Activated T-helper 1 cell treated with anti-CD3 and anti-CD28 coated beads, Interleukin-12 subunit alpha, Interleukin-12 subunit beta, Interleukin-2, Interleukin-4 antibody, amounts not matched to agents 30 ng/mL and 10 ng/mL and 1 ng/mL, durations not matched to agents 14 hours and 24 hours and 36 hours (primary cell): Measurements from ENCODE around the gene GTPBP2. TPM values are rescaled to one million over a fixed set of nuclear protein-coding genes. Genes with fewer than 3 reads are reported as not detected.
A peak's percentile ranks its signal among the peaks of the same experiment; 100 is the strongest.
"Not testable (repeated sequence)": the region's sequence is repeated elsewhere in the genome, so short reads cannot be mapped to it uniquely, and the experiment has no call there.

Experiments used
- DNase-seq: peaks from one replicate; pipeline ENCODE4 v3.0.0; 2021; ENCODE audit warnings: low spot score
- H3K27ac Mint-ChIP-seq: one replicate; pipeline ENCODE4 v1.8.0; 2021; ENCODE audit warnings: mild to moderate bottlenecking, mixed read lengths
- H3K27me3 Mint-ChIP-seq: one replicate; pipeline ENCODE4 v1.8.0; 2022; ENCODE audit warnings: mild to moderate bottlenecking, moderate library complexity, mixed read lengths; ENCODE audit not compliant: insufficient read depth
- H3K36me3 Mint-ChIP-seq: one replicate; pipeline ENCODE4 v1.8.0; 2021; ENCODE audit warnings: low read depth, mixed read lengths
- H3K4me1 Mint-ChIP-seq: one replicate; pipeline ENCODE4 v1.8.0; 2021; ENCODE audit warnings: low read depth, mixed read lengths
- H3K4me3 Mint-ChIP-seq: one replicate; pipeline ENCODE4 v1.8.0; 2021; ENCODE audit warnings: mild to moderate bottlenecking, moderate library complexity, mixed read lengths
- H3K9me3 Mint-ChIP-seq: one replicate; pipeline ENCODE4 v1.8.0; 2021; ENCODE audit warnings: mixed read lengths
- intact Hi-C: fragments of 100-400 bp; cut with micrococcal nuclease; formaldehyde crosslinking; loops from one replicate; pipeline ENCODE4 v1.15.1; 2024
- total RNA-seq: library from RNA; stranded (reverse); gene quantifications from 2 replicates; pipeline ENCODE4 v1.2.3, GENCODE V29; 2022

Gene GTPBP2
- total RNA-seq, 1 donor from 2014 or later = 73.0 TPM

DNA sequence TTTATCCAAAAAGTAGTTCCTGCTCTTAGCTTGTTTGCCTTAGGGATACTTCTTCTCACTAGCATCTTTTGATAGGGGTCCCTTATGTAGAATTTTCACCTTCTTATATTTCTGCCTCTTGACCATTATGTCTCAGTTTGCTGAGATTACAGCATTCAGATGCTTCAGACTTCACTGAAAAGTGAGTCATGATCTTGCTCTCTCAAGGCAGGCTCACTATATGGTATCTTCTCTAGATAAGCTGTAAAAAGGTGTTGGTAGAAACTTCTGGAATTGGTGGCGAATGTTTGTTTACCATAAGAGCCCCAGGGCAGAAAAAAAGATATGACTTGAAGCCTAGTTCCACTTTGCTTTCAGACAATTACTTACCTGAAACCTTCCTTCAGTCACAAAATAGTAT is 19.7 kb downstream of the GTPBP2 start:
- H3K27me3 Mint-ChIP-seq = no peaks in the 10 kb centered on the region
- no peak overlapping the region for H3K4me3 Mint-ChIP-seq
- H3K4me1 Mint-ChIP-seq = peaks cover 4% of the 10 kb centered on the region
- no peaks in the 10 kb centered on the region for H3K9me3 Mint-ChIP-seq
- no peak overlapping the region for H3K27ac Mint-ChIP-seq
- peaks cover 36% of the 10 kb centered on the region for H3K36me3 Mint-ChIP-seq
- no peak for DNase-seq
- intact Hi-C loops = loop anchor here (2.0 kb wide), 1 partner anchor 17 kb away; no protein-coding TSS in a partner anchor

- Mint-ChIP-seq H3K27ac (peak overlapping the region; percentile 21), H3K9me3 (no peaks in the 10 kb centered on the region), H3K4me3 (no peak overlapping the region), H3K4me1 (peaks cover 4% of the 10 kb centered on the region), H3K27me3 (no peaks in the 10 kb centered on the region), H3K36me3 (peaks cover 36% of the 10 kb centered on the region)
- DNase-seq = no peak
- intact Hi-C loops = loop anchor here (1.0 to 2.0 kb wide), 2 partner anchors 18 to 470 kb away; no protein-coding TSS in a partner anchor
Measured at GRCh38 chr6:43608807-43609206, 20.3 kb downstream of the GTPBP2 start.

DNA sequence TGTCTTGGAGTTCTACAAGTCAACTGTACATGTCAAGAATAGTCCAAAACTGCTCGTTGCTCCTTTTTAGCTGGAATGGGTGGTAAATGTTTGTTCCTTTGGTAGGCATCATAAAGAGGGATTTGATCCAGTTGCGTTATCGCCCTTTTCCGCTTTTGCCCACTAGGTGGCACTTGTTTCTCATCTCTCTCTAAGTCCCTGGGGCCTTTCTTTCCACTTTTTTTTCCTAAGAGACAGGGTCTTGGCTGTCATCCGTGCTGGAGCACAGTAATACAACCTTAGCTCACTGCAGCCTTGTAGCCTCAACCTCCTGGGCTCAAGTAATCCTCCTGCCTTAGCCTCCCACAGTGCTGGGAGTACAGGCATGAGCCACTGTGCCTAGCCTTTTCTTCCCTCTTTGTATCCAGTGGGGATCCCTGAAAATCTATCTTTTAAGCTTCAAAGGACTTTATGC is 20.7 kb downstream of the GTPBP2 start:
- Mint-ChIP-seq H3K36me3 (peaks cover 37% of the 10 kb centered on the region), H3K9me3 (no peaks in the 10 kb centered on the region), H3K27me3 (no peaks in the 10 kb centered on the region), H3K4me1 (peaks cover 4% of the 10 kb centered on the region), H3K27ac (peak overlapping the region; percentile 18), H3K4me3 (no peak overlapping the region)
- no peak for DNase-seq
- intact Hi-C loops = loop anchor here (1.0 to 2.0 kb wide), 2 partner anchors 18 to 471 kb away; no protein-coding TSS in a partner anchor

DNA sequence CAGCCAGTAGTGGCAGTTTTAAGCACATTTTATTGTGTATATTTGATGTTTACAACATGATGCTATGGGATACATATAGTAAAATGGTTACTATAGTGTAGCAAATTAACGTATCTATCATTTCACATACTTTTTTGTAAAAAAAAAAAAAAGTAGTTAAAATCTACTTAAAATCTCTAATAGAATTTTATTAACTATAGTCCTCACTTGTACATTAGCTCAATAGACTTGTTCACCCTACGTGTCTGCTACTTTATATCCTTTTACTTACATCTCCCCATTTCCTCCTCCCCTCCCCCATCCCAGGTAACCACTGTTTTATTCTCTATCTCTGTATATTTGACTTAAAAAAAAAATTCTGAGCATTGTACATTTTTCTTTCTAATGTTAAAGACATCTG is 23.0 kb downstream of the GTPBP2 start:
- no peak for DNase-seq
- H3K4me1 Mint-ChIP-seq = peaks cover 4% of the 10 kb centered on the region
- no peaks in the 10 kb centered on the region for H3K27me3 Mint-ChIP-seq
- intact Hi-C loops = no loop called here
- H3K4me3 Mint-ChIP-seq = no peak overlapping the region
- no peaks in the 10 kb centered on the region for H3K9me3 Mint-ChIP-seq
- H3K27ac Mint-ChIP-seq = no peak overlapping the region
- H3K36me3 Mint-ChIP-seq = peaks cover 38% of the 10 kb centered on the region

DNA sequence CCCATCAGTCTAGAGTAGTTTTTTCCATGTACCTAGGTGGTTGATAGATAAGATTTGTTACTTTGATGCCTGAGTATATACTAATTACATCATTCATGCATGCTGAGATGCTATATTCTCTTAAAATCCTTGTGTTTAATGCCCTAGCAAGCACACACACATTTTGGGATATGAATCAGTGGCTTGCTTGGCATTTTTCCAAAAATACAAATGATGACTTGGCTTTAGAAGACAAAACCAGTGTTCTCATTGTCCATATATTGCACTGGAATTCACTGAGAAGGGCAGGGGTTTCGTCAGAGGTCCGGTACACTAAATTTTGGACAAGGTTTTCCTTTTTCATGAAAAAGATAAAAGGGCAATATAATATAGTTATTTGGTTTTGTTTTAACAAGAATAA is 24.9 kb downstream of the GTPBP2 start:
- DNase-seq = no peak
- H3K27me3 Mint-ChIP-seq = no peaks in the 10 kb centered on the region
- peaks cover 34% of the 10 kb centered on the region for H3K36me3 Mint-ChIP-seq
- peaks cover 4% of the 10 kb centered on the region for H3K4me1 Mint-ChIP-seq
- H3K27ac Mint-ChIP-seq = no peak overlapping the region
- H3K4me3 Mint-ChIP-seq = no peak overlapping the region
- intact Hi-C loops = no loop called here
- no peaks in the 10 kb centered on the region for H3K9me3 Mint-ChIP-seq

- no peaks in the 10 kb centered on the region for H3K27me3 Mint-ChIP-seq
- intact Hi-C loops = no loop called here
- no peak overlapping the region for H3K4me3 Mint-ChIP-seq
- H3K9me3 Mint-ChIP-seq = no peaks in the 10 kb centered on the region
- H3K36me3 Mint-ChIP-seq = peaks cover 32% of the 10 kb centered on the region
- DNase-seq = no peak
- no peak overlapping the region for H3K27ac Mint-ChIP-seq
- no peaks in the 10 kb centered on the region for H3K4me1 Mint-ChIP-seq
Measured at GRCh38 chr6:43600595-43600994, 28.5 kb downstream of the GTPBP2 start.

- no peak overlapping the region for H3K4me3 Mint-ChIP-seq
- H3K27ac Mint-ChIP-seq = no peak overlapping the region
- no peaks in the 10 kb centered on the region for H3K27me3 Mint-ChIP-seq
- no peaks in the 10 kb centered on the region for H3K9me3 Mint-ChIP-seq
- intact Hi-C loops = no loop called here
- H3K4me1 Mint-ChIP-seq = no peaks in the 10 kb centered on the region
- H3K36me3 Mint-ChIP-seq = peaks cover 28% of the 10 kb centered on the region
- no peak for DNase-seq
Measured at GRCh38 chr6:43593938-43594337, 35.1 kb downstream of the GTPBP2 start.

GRCh38 chr6:43589564-43589963 is 39.5 kb downstream of the GTPBP2 start:
- H3K27ac Mint-ChIP-seq, DNase-seq, intact Hi-C loops, H3K9me3 Mint-ChIP-seq, H3K4me3 Mint-ChIP-seq, H3K27me3 Mint-ChIP-seq: not testable (repeated sequence)
- H3K4me1 Mint-ChIP-seq = peaks cover 23% of the 10 kb centered on the region
- H3K36me3 Mint-ChIP-seq = peaks cover 46% of the 10 kb centered on the region

GRCh38 chr6:43588194-43588593 is 40.9 kb downstream of the GTPBP2 start:
- Mint-ChIP-seq H3K27me3 (no peaks in the 10 kb centered on the region), H3K4me1 (peaks cover 37% of the 10 kb centered on the region), H3K27ac (no peak overlapping the region), H3K36me3 (peaks cover 57% of the 10 kb centered on the region), H3K9me3 (no peaks in the 10 kb centered on the region), H3K4me3 (no peak overlapping the region)
- no peak for DNase-seq
- intact Hi-C loops = no loop called here

- Mint-ChIP-seq H3K36me3 (peaks cover 56% of the 10 kb centered on the region), H3K4me3 (peak overlapping the region; percentile 70), H3K27me3 (no peaks in the 10 kb centered on the region), H3K9me3 (no peaks in the 10 kb centered on the region), H3K4me1 (peaks cover 48% of the 10 kb centered on the region), H3K27ac (peak overlapping the region; percentile 75)
- DNase-seq = peak; percentile 47
- intact Hi-C loops = loop anchor here (1.0 kb wide), 1 partner anchor 9 kb away; the partner anchor contains the start of genes POLH and XPO5
Measured at GRCh38 chr6:43584892-43585570, 44.0 kb downstream of the GTPBP2 start.

- H3K4me1 Mint-ChIP-seq = peaks cover 63% of the 10 kb centered on the region
- H3K27ac Mint-ChIP-seq = peak overlapping the region; percentile 2
- H3K36me3 Mint-ChIP-seq = peaks cover 55% of the 10 kb centered on the region
- DNase-seq = no peak
- intact Hi-C loops = no loop called here
- no peaks in the 10 kb centered on the region for H3K27me3 Mint-ChIP-seq
- H3K9me3 Mint-ChIP-seq = no peaks in the 10 kb centered on the region
- H3K4me3 Mint-ChIP-seq = no peak overlapping the region
Measured at GRCh38 chr6:43582911-43583310, 46.2 kb downstream of the GTPBP2 start.

DNA sequence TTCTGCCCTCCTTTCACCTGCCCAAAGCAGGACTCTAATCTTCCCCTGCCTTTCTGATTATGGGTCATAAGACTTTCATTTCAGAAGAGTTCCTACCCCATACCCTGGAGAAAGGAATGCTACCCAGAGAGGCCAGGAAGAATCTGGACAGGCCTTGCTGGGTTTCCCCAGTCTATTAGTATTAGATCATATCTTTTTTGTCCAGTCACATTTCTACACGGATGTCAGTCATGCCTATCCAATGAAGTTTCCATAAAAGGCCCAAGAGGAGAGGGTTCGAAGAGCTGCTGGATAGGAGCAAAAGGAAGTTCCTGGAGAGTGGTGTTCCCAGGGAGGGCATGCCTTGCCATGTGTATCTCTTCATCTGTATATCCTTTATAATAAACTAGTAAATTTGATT is 49.9 kb downstream of the GTPBP2 start:
- intact Hi-C loops = loop anchor here (5.0 to 10.0 kb wide), 7 partner anchors 108 to 1014 kb away; partner anchors contain the start of genes CUL7, KLC4, MRPL2 and MRPS18A
- peaks cover 31% of the 10 kb centered on the region for H3K36me3 Mint-ChIP-seq
- no peaks in the 10 kb centered on the region for H3K9me3 Mint-ChIP-seq
- no peak overlapping the region for H3K27ac Mint-ChIP-seq
- H3K27me3 Mint-ChIP-seq = no peaks in the 10 kb centered on the region
- H3K4me3 Mint-ChIP-seq = peak overlapping the region; percentile 63
- DNase-seq = no peak
- peaks cover 44% of the 10 kb centered on the region for H3K4me1 Mint-ChIP-seq

DNA sequence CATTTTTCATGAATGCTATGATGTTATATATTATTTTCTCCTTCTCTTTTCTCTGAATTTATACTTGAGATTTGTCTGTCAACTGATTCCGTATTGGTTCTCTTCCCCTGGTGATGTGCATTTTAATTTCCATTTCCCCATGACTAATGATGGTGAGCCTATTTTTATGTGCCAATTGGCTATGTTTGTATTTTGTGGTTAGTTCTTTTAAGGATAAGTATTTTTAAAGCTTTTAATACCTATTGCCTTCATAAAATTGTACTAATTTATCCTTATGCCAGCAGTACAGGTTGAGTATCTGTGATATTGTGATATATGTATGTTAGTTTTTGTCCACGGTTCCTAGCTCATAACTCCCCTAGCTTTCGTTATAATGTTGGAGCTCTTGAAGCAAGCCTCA is 50.3 kb downstream of the GTPBP2 start:
- Mint-ChIP-seq H3K36me3 (peaks cover 27% of the 10 kb centered on the region), H3K4me3 (peak overlapping the region; percentile 63), H3K27ac (no peak overlapping the region), H3K27me3 (no peaks in the 10 kb centered on the region), H3K9me3 (no peaks in the 10 kb centered on the region), H3K4me1 (peaks cover 39% of the 10 kb centered on the region)
- intact Hi-C loops = loop anchor here (5.0 to 10.0 kb wide), 7 partner anchors 109 to 1014 kb away; partner anchors contain the start of genes CUL7, KLC4, MRPL2 and MRPS18A
- DNase-seq = no peak
